ENCODE results near the gene SASS6.

SASS6 gene

DNA sequence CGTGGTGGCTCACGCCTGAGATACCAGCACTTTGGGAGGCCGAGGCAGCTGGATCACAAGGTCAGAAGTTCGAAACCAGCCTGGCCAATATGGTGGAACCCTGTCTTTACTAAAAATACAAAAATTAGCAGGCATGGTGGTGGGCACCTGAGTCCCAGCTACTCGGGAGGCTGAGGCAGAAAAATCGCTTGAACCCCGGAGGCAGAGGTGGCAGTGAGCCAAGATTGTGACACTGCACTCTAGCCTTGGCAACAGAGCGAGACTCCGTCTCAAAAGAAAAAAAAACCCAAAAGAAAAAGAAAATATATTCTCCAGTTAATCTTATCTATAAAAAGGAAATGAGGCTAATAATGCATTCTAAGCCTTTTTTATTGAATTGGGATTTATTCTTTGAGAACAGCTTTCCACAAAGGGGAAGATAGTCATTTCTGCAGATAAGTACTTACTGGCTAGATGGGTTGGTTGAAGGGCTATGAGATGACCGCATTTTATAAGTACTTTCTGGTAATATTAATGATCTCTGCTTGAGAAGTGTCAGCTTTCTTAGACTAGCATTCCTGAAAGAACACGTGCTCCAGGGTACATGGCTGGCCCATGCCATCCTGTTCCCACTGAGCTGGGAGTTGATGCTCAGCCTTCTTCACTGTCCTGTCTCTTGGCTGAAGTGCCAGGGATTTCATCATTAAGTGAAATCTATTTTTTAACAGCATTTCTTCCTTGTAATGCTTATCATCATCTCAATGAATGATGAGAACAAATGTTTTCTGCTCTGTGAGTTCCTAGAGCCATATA, 57.9 kb downstream of the SASS6 start:
- H3K4me1 ChIP-seq (ENCODE audit: control insufficient read depth, insufficient read depth, low read length), result peaks cover 3% of the 10 kb centered on the region; the same call in 1 of the 2 replicates
- no peaks in the 10 kb centered on the region for H3K9me3 ChIP-seq (ENCODE audit: control insufficient read depth, insufficient read depth, low read depth, low read length)
- H3K36me3 ChIP-seq (ENCODE audit: control insufficient read depth, insufficient read depth, low read length), result peaks cover 73% of the 10 kb centered on the region
- H3K4me3 ChIP-seq (ENCODE audit: low read depth, low read length), result no peak overlapping the region
- H3K9ac ChIP-seq (ENCODE audit: low read length), result no peak overlapping the region
- no peak overlapping the region for H3K27ac ChIP-seq (ENCODE audit: low read depth, low read length)
- no peaks in the 10 kb centered on the region for H3K27me3 ChIP-seq (ENCODE audit: control insufficient read depth, insufficient read depth, low read length)

DNA sequence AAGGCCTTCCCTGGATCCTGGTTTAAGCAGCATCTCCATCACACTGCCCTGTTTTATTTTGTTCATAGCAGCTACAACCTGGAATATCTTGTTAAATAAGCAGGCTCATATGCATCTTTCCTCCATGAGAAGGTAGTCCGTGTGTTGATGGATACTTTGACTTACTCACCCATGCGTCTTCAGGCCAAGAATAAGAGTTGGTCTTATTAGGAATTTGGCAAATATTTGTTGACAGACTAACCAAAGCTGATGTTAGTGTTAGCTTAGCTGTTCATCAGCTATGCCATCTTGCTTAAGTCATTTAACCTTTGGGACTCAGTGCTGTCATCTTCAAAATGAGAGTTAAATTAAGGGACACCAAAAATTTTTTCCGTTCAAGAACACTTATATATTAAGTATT, 59.2 kb downstream of the SASS6 start:
- Histone ChIP-seq H3K9me3 (ENCODE audit: control insufficient read depth, insufficient read depth, low read depth, low read length) (no peaks in the 10 kb centered on the region), H3K4me3 (ENCODE audit: low read depth, low read length) (no peak overlapping the region), H3K27me3 (ENCODE audit: control insufficient read depth, insufficient read depth, low read length) (no peaks in the 10 kb centered on the region), H3K4me1 (ENCODE audit: control insufficient read depth, insufficient read depth, low read length) (peaks cover 3% of the 10 kb centered on the region; the same call in 1 of the 2 replicates), H3K27ac (ENCODE audit: low read depth, low read length) (no peak overlapping the region), H3K36me3 (ENCODE audit: control insufficient read depth, insufficient read depth, low read length) (peaks cover 72% of the 10 kb centered on the region), H3K9ac (ENCODE audit: low read length) (no peak overlapping the region)

DNA sequence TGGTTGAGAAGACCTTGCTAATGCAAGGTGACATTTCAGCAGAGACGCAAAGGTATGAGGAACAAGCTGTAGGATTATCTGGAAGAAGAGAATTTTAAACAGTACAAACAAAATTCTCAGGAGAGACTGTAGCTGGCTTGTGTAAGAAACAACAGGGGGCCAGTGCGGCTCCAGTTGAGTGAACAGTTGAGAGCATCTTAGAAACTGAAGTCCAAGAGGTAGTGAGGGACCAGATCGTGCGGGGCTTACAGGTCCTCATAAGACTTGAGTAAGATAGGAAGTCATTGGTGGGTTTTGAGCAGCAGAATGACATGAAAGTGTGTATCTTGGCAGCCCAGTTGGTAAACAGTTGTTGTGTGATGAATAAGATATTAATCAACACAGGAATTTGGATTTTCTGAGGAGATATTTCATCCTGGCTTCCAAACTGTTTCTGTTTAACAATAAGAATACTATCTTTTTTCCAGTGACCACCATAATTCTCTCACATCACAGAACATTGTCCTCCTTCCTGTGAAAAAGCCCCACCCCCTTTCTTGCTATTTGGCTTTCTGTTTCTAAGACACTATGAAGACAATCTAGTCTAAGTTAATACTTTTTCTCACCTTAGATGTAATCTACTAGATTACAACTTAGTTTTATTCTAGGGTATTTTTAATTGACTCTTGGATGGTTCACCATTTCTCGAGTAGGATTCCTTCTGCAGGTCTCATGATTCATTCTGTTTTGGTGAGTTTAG, 62.4 kb downstream of the SASS6 start:
- peaks cover 77% of the 10 kb centered on the region for H3K36me3 ChIP-seq (ENCODE audit: control insufficient read depth, insufficient read depth, low read length)
- no peak overlapping the region for H3K9ac ChIP-seq (ENCODE audit: low read length)
- H3K9me3 ChIP-seq (ENCODE audit: control insufficient read depth, insufficient read depth, low read depth, low read length), result no peaks in the 10 kb centered on the region
- H3K27ac ChIP-seq (ENCODE audit: low read depth, low read length), result no peak overlapping the region
- H3K4me3 ChIP-seq (ENCODE audit: low read depth, low read length), result no peak overlapping the region
- H3K27me3 ChIP-seq (ENCODE audit: control insufficient read depth, insufficient read depth, low read length), result no peaks in the 10 kb centered on the region
- H3K4me1 ChIP-seq (ENCODE audit: control insufficient read depth, insufficient read depth, low read length), result no peaks in the 10 kb centered on the region

DNA sequence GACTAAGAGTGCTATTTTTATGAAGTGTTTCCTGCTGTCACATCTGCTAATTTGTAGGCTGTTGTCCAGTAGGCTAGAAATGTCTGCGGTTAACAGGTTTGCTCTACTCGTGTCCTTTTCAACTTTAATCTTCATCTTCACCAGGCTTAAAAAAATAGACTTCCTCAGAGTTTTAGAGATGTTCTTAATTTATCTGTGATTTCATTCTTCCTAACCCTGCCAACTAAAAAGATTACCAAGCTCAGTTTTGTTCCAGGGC, 66.8 kb downstream of the SASS6 start:
- H3K27ac ChIP-seq (ENCODE audit: low read depth, low read length), result no peak overlapping the region
- H3K4me3 ChIP-seq (ENCODE audit: low read depth, low read length), result no peak overlapping the region
- H3K4me1 ChIP-seq (ENCODE audit: control insufficient read depth, insufficient read depth, low read length), result no peaks in the 10 kb centered on the region
- H3K27me3 ChIP-seq (ENCODE audit: control insufficient read depth, insufficient read depth, low read length), result no peaks in the 10 kb centered on the region
- H3K36me3 ChIP-seq (ENCODE audit: control insufficient read depth, insufficient read depth, low read length), result peaks cover 81% of the 10 kb centered on the region
- no peak overlapping the region for H3K9ac ChIP-seq (ENCODE audit: low read length)
- H3K9me3 ChIP-seq (ENCODE audit: control insufficient read depth, insufficient read depth, low read depth, low read length), result no peaks in the 10 kb centered on the region

DNA sequence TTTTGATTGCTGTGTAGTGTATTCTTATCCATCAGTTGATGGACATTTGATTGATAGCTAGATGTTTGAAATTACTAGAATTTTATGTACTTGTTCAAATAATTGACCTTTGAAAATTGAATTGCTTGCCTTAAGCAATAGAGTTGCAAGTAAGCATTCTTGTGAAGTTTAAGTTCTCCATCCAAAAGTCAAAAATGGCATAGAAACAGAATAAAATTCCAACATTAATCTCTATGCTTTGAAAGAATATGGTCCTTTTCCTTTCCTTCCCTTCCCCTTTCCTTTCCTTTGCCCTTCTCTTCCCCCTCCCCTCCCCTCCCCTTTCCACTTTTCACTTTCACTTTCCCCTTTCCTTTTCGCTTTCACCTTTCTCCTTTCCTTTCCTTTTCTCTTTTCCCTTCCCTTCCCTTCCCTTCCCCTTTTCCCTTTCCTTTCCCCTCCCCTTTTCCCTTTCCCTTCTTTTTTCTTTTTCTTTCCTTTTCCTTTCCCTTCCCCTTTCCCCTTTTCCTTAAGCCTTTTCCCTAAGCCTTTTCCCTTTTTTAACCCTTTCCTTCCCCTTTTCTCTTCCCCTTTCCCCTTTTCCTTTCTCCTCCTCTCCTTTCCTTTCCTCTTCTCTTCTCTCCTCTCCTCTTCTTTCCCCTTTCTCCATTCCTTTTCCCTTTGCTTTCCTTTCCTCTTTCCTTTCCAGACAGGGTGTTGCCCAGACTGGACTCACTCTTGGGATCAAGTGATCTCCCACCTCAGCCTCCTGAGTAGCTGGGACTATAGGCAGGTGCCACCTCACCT, 67.4 kb downstream of the SASS6 start:
- H3K9me3 ChIP-seq (ENCODE audit: control insufficient read depth, insufficient read depth, low read depth, low read length), result no peaks in the 10 kb centered on the region
- H3K9ac ChIP-seq (ENCODE audit: low read length), result no peak overlapping the region
- H3K36me3 ChIP-seq (ENCODE audit: control insufficient read depth, insufficient read depth, low read length), result peaks cover 81% of the 10 kb centered on the region
- H3K27ac ChIP-seq (ENCODE audit: low read depth, low read length), result no peak overlapping the region
- H3K27me3 ChIP-seq (ENCODE audit: control insufficient read depth, insufficient read depth, low read length), result no peaks in the 10 kb centered on the region
- H3K4me1 ChIP-seq (ENCODE audit: control insufficient read depth, insufficient read depth, low read length), result no peaks in the 10 kb centered on the region
- H3K4me3 ChIP-seq (ENCODE audit: low read depth, low read length), result no peak overlapping the region

DNA sequence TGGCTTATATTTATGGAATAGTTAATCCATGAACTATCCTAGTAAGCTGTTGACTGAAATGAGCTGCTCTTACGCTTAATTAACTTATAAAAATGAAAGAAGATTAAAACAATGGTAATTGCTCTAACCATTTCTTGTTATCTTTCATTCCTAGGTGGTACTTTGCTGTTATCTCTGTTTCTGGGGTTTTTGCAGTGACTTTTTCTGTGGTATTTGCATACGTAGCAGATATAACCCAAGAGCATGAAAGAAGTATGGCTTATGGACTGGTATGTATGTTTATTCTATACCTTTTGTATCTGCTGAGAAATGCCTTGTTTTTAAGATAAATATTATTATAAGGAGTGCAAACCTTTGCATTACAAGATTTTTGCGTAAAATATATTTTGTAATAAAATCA, 71.0 kb downstream of the SASS6 start:
- no peak overlapping the region for H3K4me3 ChIP-seq (ENCODE audit: low read depth, low read length)
- no peaks in the 10 kb centered on the region for H3K9me3 ChIP-seq (ENCODE audit: control insufficient read depth, insufficient read depth, low read depth, low read length)
- no peak overlapping the region for H3K9ac ChIP-seq (ENCODE audit: low read length)
- no peaks in the 10 kb centered on the region for H3K4me1 ChIP-seq (ENCODE audit: control insufficient read depth, insufficient read depth, low read length)
- H3K27me3 ChIP-seq (ENCODE audit: control insufficient read depth, insufficient read depth, low read length), result no peaks in the 10 kb centered on the region
- H3K36me3 ChIP-seq (ENCODE audit: control insufficient read depth, insufficient read depth, low read length), result peaks cover 65% of the 10 kb centered on the region
- no peak overlapping the region for H3K27ac ChIP-seq (ENCODE audit: low read depth, low read length)

DNA sequence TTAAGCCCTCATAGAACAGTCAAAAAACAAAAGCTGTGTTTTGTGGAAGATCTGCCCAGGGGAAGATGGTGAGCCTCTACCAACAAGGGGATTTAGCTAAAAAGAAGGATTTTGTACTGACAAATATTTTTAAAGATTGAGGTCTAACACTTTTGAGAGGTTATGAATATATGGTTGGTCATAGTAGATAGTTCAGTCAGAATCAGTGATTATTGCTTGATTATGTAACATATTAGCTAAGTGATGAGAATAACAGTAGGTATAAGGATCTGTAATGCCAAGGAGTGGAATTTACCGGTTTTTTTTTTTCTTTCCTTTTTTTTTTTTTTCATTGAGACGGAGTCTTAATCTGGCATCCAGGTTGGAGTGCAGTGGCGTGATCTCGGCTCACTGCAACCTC, 79.0 kb downstream of the SASS6 start:
- Histone ChIP-seq H3K4me1 (ENCODE audit: control insufficient read depth, insufficient read depth, low read length) (peaks cover 12% of the 10 kb centered on the region), H3K9ac (ENCODE audit: low read length) (no peak overlapping the region), H3K36me3 (ENCODE audit: control insufficient read depth, insufficient read depth, low read length) (peaks cover 12% of the 10 kb centered on the region)

DNA sequence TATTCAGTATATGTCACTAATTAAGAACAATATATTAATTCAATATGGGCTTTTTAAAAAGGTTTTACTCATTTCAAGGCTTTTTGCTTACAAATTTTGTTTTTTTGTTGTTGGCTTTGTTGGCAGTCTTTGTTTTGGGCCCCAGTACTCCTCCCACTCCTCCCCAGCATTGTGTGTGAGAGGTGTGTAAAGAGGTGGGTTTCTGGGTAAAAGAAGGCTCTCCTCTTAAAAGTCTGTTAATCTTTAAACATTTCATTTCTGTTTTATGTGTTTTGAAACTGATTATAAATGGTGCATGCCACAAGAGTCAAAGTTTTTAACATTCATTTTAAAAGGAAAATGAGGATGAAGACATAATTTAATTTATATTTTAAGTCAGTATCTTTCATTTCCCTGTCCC, 79.6 kb downstream of the SASS6 start:
- peaks cover 18% of the 10 kb centered on the region for H3K4me1 ChIP-seq (ENCODE audit: control insufficient read depth, insufficient read depth, low read length)
- H3K9ac ChIP-seq (ENCODE audit: low read length), result no peak overlapping the region
- H3K4me3 ChIP-seq (ENCODE audit: low read depth, low read length), result no peak overlapping the region
- H3K9me3 ChIP-seq (ENCODE audit: control insufficient read depth, insufficient read depth, low read depth, low read length), result no peaks in the 10 kb centered on the region
- peaks cover 6% of the 10 kb centered on the region for H3K36me3 ChIP-seq (ENCODE audit: control insufficient read depth, insufficient read depth, low read length)
- no peaks in the 10 kb centered on the region for H3K27me3 ChIP-seq (ENCODE audit: control insufficient read depth, insufficient read depth, low read length)
- no peak overlapping the region for H3K27ac ChIP-seq (ENCODE audit: low read depth, low read length)

More for the DNA sequence above, 79.0 kb downstream of the SASS6 start:
- no peaks in the 10 kb centered on the region for H3K9me3 ChIP-seq (ENCODE audit: control insufficient read depth, insufficient read depth, low read depth, low read length)
- H3K27me3 ChIP-seq (ENCODE audit: control insufficient read depth, insufficient read depth, low read length), result no peaks in the 10 kb centered on the region
- H3K4me3 ChIP-seq (ENCODE audit: low read depth, low read length), result no peak overlapping the region
- H3K27ac ChIP-seq (ENCODE audit: low read depth, low read length), result no peak overlapping the region

DNA sequence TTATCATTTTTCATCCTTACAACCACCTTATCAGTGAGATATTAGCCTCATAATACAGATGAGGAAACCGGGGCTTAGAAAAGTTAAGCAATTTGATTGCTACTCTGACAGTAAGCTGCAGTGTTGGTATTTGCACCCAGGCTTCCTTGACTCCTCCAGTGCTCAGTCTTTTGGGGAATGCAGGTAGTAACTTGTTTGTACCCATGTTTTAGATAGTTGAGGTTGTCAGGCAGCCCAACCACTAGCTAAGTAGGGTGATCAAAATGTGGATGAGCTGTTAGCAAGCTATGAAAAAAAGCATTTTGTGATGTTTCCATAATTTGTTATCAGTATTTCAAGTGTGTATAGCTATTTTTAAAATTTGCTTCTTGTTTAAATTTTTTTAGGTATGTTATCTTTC, 80.8 kb downstream of the SASS6 start:
- Histone ChIP-seq H3K27ac (ENCODE audit: low read depth, low read length) (no peak overlapping the region), H3K4me1 (ENCODE audit: control insufficient read depth, insufficient read depth, low read length) (peaks cover 22% of the 10 kb centered on the region), H3K9me3 (ENCODE audit: control insufficient read depth, insufficient read depth, low read depth, low read length) (no peaks in the 10 kb centered on the region), H3K36me3 (ENCODE audit: control insufficient read depth, insufficient read depth, low read length) (peaks cover 6% of the 10 kb centered on the region), H3K4me3 (ENCODE audit: low read depth, low read length) (no peak overlapping the region), H3K27me3 (ENCODE audit: control insufficient read depth, insufficient read depth, low read length) (no peaks in the 10 kb centered on the region), H3K9ac (ENCODE audit: low read length) (no peak overlapping the region)

DNA sequence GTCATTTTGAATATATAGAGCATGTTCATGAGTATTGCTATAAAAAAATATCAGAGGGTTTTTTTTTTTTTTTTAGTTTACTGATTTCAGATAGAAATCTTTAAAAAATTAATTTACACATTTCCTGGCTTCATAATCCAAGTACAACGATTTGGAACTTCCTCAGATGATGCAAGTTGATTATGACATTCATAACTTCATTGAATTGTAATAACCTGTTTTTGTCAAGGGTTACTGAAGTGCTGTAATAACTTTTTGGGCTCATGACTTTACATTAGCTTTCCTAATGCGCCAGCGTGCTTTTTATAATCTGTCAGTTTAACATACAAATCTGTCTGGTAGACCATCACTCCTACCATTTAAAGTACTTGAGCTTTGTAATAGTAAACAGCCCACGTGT, 81.3 kb downstream of the SASS6 start:
- no peaks in the 10 kb centered on the region for H3K9me3 ChIP-seq (ENCODE audit: control insufficient read depth, insufficient read depth, low read depth, low read length)
- H3K4me1 ChIP-seq (ENCODE audit: control insufficient read depth, insufficient read depth, low read length), result peaks cover 26% of the 10 kb centered on the region
- peaks cover 6% of the 10 kb centered on the region for H3K36me3 ChIP-seq (ENCODE audit: control insufficient read depth, insufficient read depth, low read length)
- H3K27ac ChIP-seq (ENCODE audit: low read depth, low read length), result no peak overlapping the region
- no peaks in the 10 kb centered on the region for H3K27me3 ChIP-seq (ENCODE audit: control insufficient read depth, insufficient read depth, low read length)
- no peak overlapping the region for H3K4me3 ChIP-seq (ENCODE audit: low read depth, low read length)
- no peak overlapping the region for H3K9ac ChIP-seq (ENCODE audit: low read length)

DNA sequence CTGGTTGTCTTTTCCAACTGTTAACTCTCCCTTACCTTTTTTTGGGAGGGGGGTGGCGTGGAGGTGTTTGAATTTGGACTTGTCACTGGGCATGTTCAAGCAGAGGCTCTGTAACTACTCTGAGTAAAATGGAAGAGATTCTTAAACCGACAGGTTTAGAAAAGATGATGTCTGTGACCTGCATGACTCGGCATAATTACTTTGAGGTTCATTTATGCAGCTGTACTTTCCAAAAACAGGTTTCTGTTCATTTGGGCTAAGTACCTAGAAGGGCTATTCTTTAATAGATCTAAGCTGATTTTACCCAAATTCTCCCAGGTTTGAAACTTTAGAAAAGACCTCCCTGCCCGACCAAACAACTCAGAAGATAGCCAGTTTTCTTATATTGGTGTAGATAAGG, 82.6 kb downstream of the SASS6 start:
- H3K9me3 ChIP-seq (ENCODE audit: control insufficient read depth, insufficient read depth, low read depth, low read length), result no peaks in the 10 kb centered on the region
- no peaks in the 10 kb centered on the region for H3K27me3 ChIP-seq (ENCODE audit: control insufficient read depth, insufficient read depth, low read length)
- peaks cover 26% of the 10 kb centered on the region for H3K4me1 ChIP-seq (ENCODE audit: control insufficient read depth, insufficient read depth, low read length)
- H3K27ac ChIP-seq (ENCODE audit: low read depth, low read length), result no peak overlapping the region
- H3K9ac ChIP-seq (ENCODE audit: low read length), result no peak overlapping the region
- H3K4me3 ChIP-seq (ENCODE audit: low read depth, low read length), result no peak overlapping the region
- peaks cover 6% of the 10 kb centered on the region for H3K36me3 ChIP-seq (ENCODE audit: control insufficient read depth, insufficient read depth, low read length)
